Measurements from ENCODE around the gene ETV3. TPM values are rescaled to one million over a fixed set of nuclear protein-coding genes. Genes with fewer than 3 reads are reported as not detected.
A peak's percentile ranks its signal among the peaks of the same experiment; 100 is the strongest.

Gene ETV3
- total and polyA plus RNA-seq, 2 of the 8 experiments (the other 6 are each of a cell fraction or from before 2014, with no cell fraction given) = 6.0 to 23.8 TPM

GRCh38 chr1:157119448-157119847 is 18.7 kb downstream of the ETV3 start:
- H3K79me1 ChIP-seq (ENCODE audit: low read depth, low read length) = no peaks in the 10 kb centered on the region
- H2BK12ac ChIP-seq (ENCODE audit: low read depth, low read length) = 0 out of 2 replicates have a peak overlapping the region, but pooled peaks have one; percentile 14
- no peak overlapping the region for H3K4ac ChIP-seq (replicated peaks; ENCODE audit: insufficient read length, low read depth, low read length)
- peaks cover 2 to 15% (median 5%) of the 10 kb centered on the region in 4 experiments; a peak in 5 of 8 replicates for H3K36me3 ChIP-seq (ENCODE audit: control insufficient read depth in 2 of 4, insufficient read depth in 4 of 4, low read length in 3 of 4)
- H3K79me2 ChIP-seq (ENCODE audit: control insufficient read depth in 1 of 2, insufficient read depth in 2 of 2, low read length in 2 of 2) = no peaks in the 10 kb centered on the region
- no peak overlapping the region for H3K23ac ChIP-seq (ENCODE audit: insufficient read length)
- peaks cover 4% of the 10 kb centered on the region; the same call in 1 of the 2 replicates for H3K23me2 ChIP-seq (ENCODE audit: low read depth, low read length)
- no peak for FAIRE-seq
- H3K4me1 ChIP-seq (replicated peaks in 1 of 4; ENCODE audit: control insufficient read depth in 3 of 4, insufficient read depth in 4 of 4, low read length in 3 of 4) = peaks cover 9 to 29% (median 16%) of the 10 kb centered on the region in 4 experiments
- H3K56ac ChIP-seq (replicated peaks; ENCODE audit: insufficient read length, low read depth, low read length) = no peak overlapping the region
- H3K9ac ChIP-seq (replicated peaks in 1 of 4; ENCODE audit: extremely low read depth in 1 of 4, low read depth in 3 of 4, low read length in 3 of 4) = no peak overlapping the region
- no peak overlapping the region for H4K91ac ChIP-seq (replicated peaks; ENCODE audit: insufficient read length, low read length)
- no peak overlapping the region for H2BK120ac ChIP-seq (replicated peaks; ENCODE audit: low read depth, low read length)
- no peak overlapping the region for H3K18ac ChIP-seq (ENCODE audit: extremely low read depth, low read length)
- no peak overlapping the region for H3K14ac ChIP-seq (ENCODE audit: insufficient read length)
- H2BK15ac ChIP-seq (ENCODE audit: low read length) = 0 out of 2 replicates have a peak overlapping the region, but pooled peaks have one; percentile 47
- H3K9me3 ChIP-seq (ENCODE audit: insufficient read depth in 2 of 2, low read depth in 1 of 2, low read length in 1 of 2) = no peaks in the 10 kb centered on the region
- no peak overlapping the region for H3K4me2 ChIP-seq (ENCODE audit: insufficient read depth in 1 of 2, low read depth in 2 of 2, low read length in 2 of 2)
- ChIA-PET CTCF (ENCODE audit: partially characterized antibody) (interaction anchor here (1.1 to 1.5 kb wide), 2 partner anchors 25 to 29 kb away, joined by 3 to 9 read pairs; no protein-coding TSS in a partner anchor), POLR2A (ENCODE audit: partially characterized antibody) (interaction anchor here (0.6 to 1.4 kb wide), 4 partner anchors 17 to 62 kb away, joined by 3 to 5 read pairs (median 4); no protein-coding TSS in a partner anchor)
- H4K20me1 ChIP-seq (replicated peaks in 1 of 2; ENCODE audit: control insufficient read depth in 1 of 2, insufficient read depth in 2 of 2, low read length in 2 of 2) = peaks cover 3 to 5% of the 10 kb centered on the region in 2 experiments
- no peak overlapping the region; the same call in 1 of the 2 replicates for H2BK20ac ChIP-seq (ENCODE audit: low read length)
- no peak overlapping the region for H2AFZ ChIP-seq (ENCODE audit: low read length)
- 81% methylated on average over 2 of the region's 2 CpGs; no CpG with 5 or more reads in 1 of the 2 experiments for WGBS, 2 experiments (ENCODE audit: extremely low coverage in 1 of 2, insufficient coverage in 1 of 2, insufficient read length in 1 of 2, insufficient replicate concordance in 2 of 2, low coverage in 1 of 2, low lambda C conversion rate in 2 of 2, missing lambda C conversion rate in 1 of 2)
- TF ChIP-seq BRCA1 (IDR thresholded peaks at IDR 0.05; ENCODE audit: low read depth, low read length) = no peak
- TF ChIP-seq YY1 (IDR thresholded peaks at IDR 0.05; ENCODE audit: low read depth, low read length) = no peak
- no peak for TF ChIP-seq NRF1 (IDR thresholded peaks at IDR 0.05; ENCODE audit: low read depth, low read length)
- no peak for TF ChIP-seq MAFK (IDR thresholded peaks at IDR 0.05; ENCODE audit: low read depth, low read length)
- TF ChIP-seq SIRT6 (IDR thresholded peaks at IDR 0.05; ENCODE audit: low read length) = no peak
- TF ChIP-seq TAF1 (IDR thresholded peaks at IDR 0.05; ENCODE audit: low read depth, low read length) = no peak
- TF ChIP-seq ATF2 (IDR thresholded peaks at IDR 0.05; ENCODE audit: low read length) = no peak
- H3K4me3 ChIP-seq (ENCODE audit: extremely low read depth in 1 of 4, insufficient read depth in 2 of 4, low read depth in 3 of 4, low read length in 4 of 4) = no peak overlapping the region
- H2BK5ac ChIP-seq (ENCODE audit: low read depth, low read length) = no peak overlapping the region; the same call in 1 of the 2 replicates
- no peaks in the 10 kb centered on the region for H3K27me3 ChIP-seq (replicated peaks in 1 of 4; ENCODE audit: control insufficient read depth in 3 of 4, extremely low read depth in 1 of 4, insufficient read depth in 3 of 4, low read length in 3 of 4)
- no peak overlapping the region for H3K27ac ChIP-seq (ENCODE audit: low read depth, low read length)
- no peak overlapping the region for H2AK5ac ChIP-seq (ENCODE audit: low read depth, low read length)
- no peak overlapping the region for H4K5ac ChIP-seq (ENCODE audit: insufficient read length, low read depth, low read length)
- no peak for DNase-seq (ENCODE audit: low read depth in 1 of 2, low spot score in 2 of 2)
- no peak overlapping the region for H4K8ac ChIP-seq (ENCODE audit: extremely low read depth, insufficient read depth, low read length)

Data from H1 (cell line).